ENCODE measurements around the gene RABEPK.

DNA sequence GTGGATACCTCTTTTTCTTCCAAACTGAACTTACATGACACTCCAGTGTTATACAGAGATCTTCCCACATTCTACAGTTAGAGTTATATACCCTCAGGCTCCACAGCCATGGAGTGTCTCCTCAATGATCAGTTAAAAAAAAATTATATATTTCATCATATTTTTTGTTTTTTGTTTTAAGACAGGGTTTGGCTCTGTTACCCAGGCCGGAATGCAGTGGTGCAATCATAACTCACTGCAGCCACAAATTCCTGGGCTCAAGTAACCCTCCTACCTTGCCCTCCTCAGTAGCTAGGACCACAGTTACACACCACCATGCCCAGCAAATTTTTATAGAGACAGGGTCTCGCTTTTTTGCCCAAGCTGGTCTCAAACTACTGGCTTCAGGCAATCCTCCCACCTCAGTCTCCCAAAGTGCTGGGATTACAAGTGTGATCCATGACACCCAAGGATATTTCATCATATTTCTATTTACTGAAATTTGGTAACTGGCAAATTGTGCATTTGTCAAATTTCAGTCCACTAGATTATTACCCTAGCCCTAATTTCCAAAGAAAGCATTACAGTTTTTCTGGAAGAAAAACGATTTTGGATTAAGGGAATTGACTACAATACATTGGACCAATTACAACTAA is 38.9 kb upstream of the RABEPK start:
- TF ChIP-seq, protein P1, sequence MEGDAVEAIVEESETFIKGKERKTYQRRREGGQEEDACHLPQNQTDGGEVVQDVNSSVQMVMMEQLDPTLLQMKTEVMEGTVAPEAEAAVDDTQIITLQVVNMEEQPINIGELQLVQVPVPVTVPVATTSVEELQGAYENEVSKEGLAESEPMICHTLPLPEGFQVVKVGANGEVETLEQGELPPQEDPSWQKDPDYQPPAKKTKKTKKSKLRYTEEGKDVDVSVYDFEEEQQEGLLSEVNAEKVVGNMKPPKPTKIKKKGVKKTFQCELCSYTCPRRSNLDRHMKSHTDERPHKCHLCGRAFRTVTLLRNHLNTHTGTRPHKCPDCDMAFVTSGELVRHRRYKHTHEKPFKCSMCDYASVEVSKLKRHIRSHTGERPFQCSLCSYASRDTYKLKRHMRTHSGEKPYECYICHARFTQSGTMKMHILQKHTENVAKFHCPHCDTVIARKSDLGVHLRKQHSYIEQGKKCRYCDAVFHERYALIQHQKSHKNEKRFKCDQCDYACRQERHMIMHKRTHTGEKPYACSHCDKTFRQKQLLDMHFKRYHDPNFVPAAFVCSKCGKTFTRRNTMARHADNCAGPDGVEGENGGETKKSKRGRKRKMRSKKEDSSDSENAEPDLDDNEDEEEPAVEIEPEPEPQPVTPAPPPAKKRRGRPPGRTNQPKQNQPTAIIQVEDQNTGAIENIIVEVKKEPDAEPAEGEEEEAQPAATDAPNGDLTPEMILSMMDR (conservative IDR thresholded peaks at IDR 0.05): no peak
- TF ChIP-seq ZFX (IDR thresholded peaks at IDR 0.05): no peak
